OCI-LY7 (cell line): ENCODE data around the gene EIF4B.

Experiments
- CTCF ChIP-seq: fragments of 200-600 bp; sonication (generic); conservative IDR thresholded peaks from 2 replicates; pipeline ENCODE4 v1.5.1; 2014; ENCODE audit warnings: mild to moderate bottlenecking, antibody characterized with exemption, low read length, moderate library complexity, mixed read lengths
- EZH2phosphoT487 ChIP-seq: fragments of 200-600 bp; sonication (generic); IDR thresholded peaks from 2 replicates; pipeline ENCODE4 v1.6.1; 2018; ENCODE audit warnings: low read depth, borderline replicate concordance, mild to moderate bottlenecking, mixed run types, antibody characterized with exemption, low read length, moderate library complexity, mixed read lengths

DNA sequence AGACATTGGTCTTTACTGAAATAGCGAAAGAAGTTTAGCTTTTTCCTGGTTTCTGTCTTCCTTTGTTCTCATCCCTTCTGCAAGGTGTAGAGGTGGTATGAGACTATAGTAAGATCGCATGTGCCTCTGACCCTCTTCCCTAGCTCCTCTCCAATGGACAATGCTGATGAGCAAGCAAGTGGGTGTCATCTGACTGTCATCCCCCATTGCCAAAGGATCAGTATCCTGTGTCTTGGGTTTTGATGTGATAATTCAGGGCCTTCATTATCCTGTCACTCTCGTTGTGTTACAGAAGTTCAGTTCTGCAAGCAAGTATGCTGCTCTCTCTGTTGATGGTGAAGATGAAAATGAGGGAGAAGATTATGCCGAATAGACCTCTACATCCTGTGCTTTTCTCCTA lies 33.6 kb downstream of the EIF4B start:
- no peak for TF ChIP-seq CTCF
- no peak for TF ChIP-seq EZH2phosphoT487
